CD1c-positive myeloid dendritic cell (primary cell): Measurements from ENCODE around the gene GRB14.
"Not testable (repeated sequence)": the region's sequence is repeated elsewhere in the genome, so short reads cannot be mapped to it uniquely, and the experiment has no call there.

Experiments used
- DNase-seq: peaks from one replicate; pipeline ENCODE4 v3.0.0-alpha.2; 2016; ENCODE audit errors: extremely low spot score

Gene GRB14

GRCh38 chr2:164620873-164621763, at the start of gene GRB14:
TSS of gene GRB14 (minus strand) at chr2:164621482. CDS start at chr2:164621309, 173 bp downstream.
- DNase-seq: no peak

- DNase-seq: no peak
Measured at GRCh38 chr2:164669291-164669690, 48.0 kb upstream of the GRB14 start.

GRCh38 chr2:164667566-164667965, 46.3 kb upstream of the GRB14 start:
- no peak for DNase-seq

- no peak for DNase-seq
Measured at GRCh38 chr2:164664070-164664469, 42.8 kb upstream of the GRB14 start.

- no peak for DNase-seq
Measured at GRCh38 chr2:164662868-164663631, 41.8 kb upstream of the GRB14 start.

GRCh38 chr2:164662066-164662465, 40.8 kb upstream of the GRB14 start:
- DNase-seq: no peak

- DNase-seq: no peak
Measured at GRCh38 chr2:164661349-164661748, 40.1 kb upstream of the GRB14 start.

- no peak for DNase-seq
Measured at GRCh38 chr2:164657129-164657528, 35.8 kb upstream of the GRB14 start.

- DNase-seq: no peak
Measured at GRCh38 chr2:164655750-164656149, 34.5 kb upstream of the GRB14 start.

- no peak for DNase-seq
Measured at GRCh38 chr2:164655336-164655735, 34.1 kb upstream of the GRB14 start.

- DNase-seq: no peak
Measured at GRCh38 chr2:164651361-164651760, 30.1 kb upstream of the GRB14 start.

GRCh38 chr2:164644036-164644700, 22.9 kb upstream of the GRB14 start:
- DNase-seq: no peak

- DNase-seq: no peak
Measured at GRCh38 chr2:164642946-164643555, 21.8 kb upstream of the GRB14 start.

- DNase-seq: no peak
Measured at GRCh38 chr2:164642268-164642667, 21.0 kb upstream of the GRB14 start.

- not testable (repeated sequence) for DNase-seq
Measured at GRCh38 chr2:164628319-164628718, 7.0 kb upstream of the GRB14 start.

- no peak for DNase-seq
Measured at GRCh38 chr2:164625378-164625971, 4.2 kb upstream of the GRB14 start.

GRCh38 chr2:164624316-164624715, 3.0 kb upstream of the GRB14 start:
- no peak for DNase-seq

GRCh38 chr2:164622338-164623106, 1.2 kb upstream of the GRB14 start:
- no peak for DNase-seq

- no peak for DNase-seq
Measured at GRCh38 chr2:164621764-164622105, 453 bp upstream of the GRB14 start.

GRCh38 chr2:164620457-164620856, 825 bp downstream of the GRB14 start:
- DNase-seq: no peak

GRCh38 chr2:164617466-164617865, 3.8 kb downstream of the GRB14 start:
- no peak for DNase-seq
